HCT116 (cell line): ENCODE data around the gene EPHX1. TPM values are rescaled to one million over a fixed set of nuclear protein-coding genes. Genes with fewer than 3 reads are reported as not detected.

ENCODE experiments used
- ATAC-seq: fragments of 200-7000 bp; cut with Tn5 transposase; 2 replicates; pipeline ENCODE4 v1.9.1; 2020; ENCODE audit warnings: mild to moderate bottlenecking, moderate library complexity
- BruUV-seq: library from RNA; stranded (reverse); fragments of 400-500 nt; replicated peaks from 2 replicates; lab custom pipeline; 2021; lab: Mats Ljungman, UMichigan
- CTCF ChIA-PET: fragments of 300-600 bp; sonication (Branson Sonifier 250); formaldehyde crosslinking; loops from one replicate; lab custom pipeline; 2021; ENCODE audit warnings: antibody characterized with exemption; lab: Charles Lee
- POLR2A ChIA-PET: fragments of 300-600, 350-600 bp; sonication (Branson Sonifier 250); formaldehyde crosslinking; loops from one replicate; lab custom pipeline; 2021; ENCODE audit warnings: antibody characterized with exemption; lab: Charles Lee
- RAD21 ChIA-PET, 2 experiments: fragments of 300-600 bp; sonication (Branson Sonifier 250); formaldehyde crosslinking; loops; one replicate each; lab custom pipeline; 2023; ENCODE audit warnings: low total read pairs in 2 of 2; ENCODE audit not compliant: uncharacterized antibody in 2 of 2, unreplicated experiment in 2 of 2, low non-redundant PET in 1 of 2; lab: Charles Lee
- DNase-seq: peaks from one replicate; pipeline ENCODE4 v3.0.0-alpha.2; 2010; ENCODE audit warnings: low read depth, low spot score
- H2AFZ ChIP-seq: fragments of 200-600 bp; shearing (Covaris generic), sonication (generic); 2 replicates; pipeline ENCODE4 v1.6.1; 2017; ENCODE audit warnings: low read depth, mixed run types, mixed read lengths, antibody characterized with exemption, low read length; ENCODE audit not compliant: poor library complexity, severe bottlenecking
- H3K27ac ChIP-seq: 2 replicates; pipeline ENCODE4 v1.5.1; 2012; ENCODE audit warnings: low read depth, low read length
- H3K27me3 ChIP-seq: fragments of 200-600 bp; sonication (generic); 2 replicates; pipeline ENCODE4 v1.6.1; 2016; ENCODE audit warnings: mixed run types, low read length, mixed read lengths; ENCODE audit not compliant: insufficient read depth
- H3K36me3 ChIP-seq, 2 experiments: fragments of 200-500 bp in 1 of 2; fragments of 200-600 bp in 1 of 2; sonication (Bioruptor generic) in 1 of 2; sonication (generic) in 1 of 2; 2 replicates each; pipeline versions ENCODE4 v1.5.1 to v1.6.1; 2014 to 2016; ENCODE audit warnings: low read length in 2 of 2, inconsistent platforms in 1 of 2, mixed read lengths in 1 of 2, mixed run types in 1 of 2; ENCODE audit not compliant: insufficient read depth in 2 of 2, control insufficient read depth in 1 of 2
- H3K4me1 ChIP-seq, 2 experiments: fragments of 200-600 bp in 1 of 2; sonication (generic) in 1 of 2; 2 replicates each; pipeline versions ENCODE4 v1.5.1 to v1.6.1; 2012 to 2017; ENCODE audit warnings: low read length in 2 of 2, inconsistent platforms in 1 of 2, mild to moderate bottlenecking in 1 of 2, mixed read lengths in 1 of 2, mixed run types in 1 of 2, moderate library complexity in 1 of 2; ENCODE audit not compliant: insufficient read depth in 2 of 2, control insufficient read depth in 1 of 2
- H3K4me2 ChIP-seq: fragments of 200-600 bp; sonication (generic); 2 replicates; pipeline ENCODE4 v1.6.1; 2017; ENCODE audit warnings: mixed run types, low read length, mixed read lengths
- H3K4me3 ChIP-seq, 2 experiments: fragments of 200-600 bp in 1 of 2; sonication (generic) in 1 of 2; replicated peaks in 1 of 2; 2 replicates each; pipeline ENCODE4 v1.5.1; 2011 to 2016; ENCODE audit warnings: low read length in 2 of 2, control low read depth in 1 of 2, low read depth in 1 of 2, mild to moderate bottlenecking in 1 of 2, mixed read lengths in 1 of 2, mixed run types in 1 of 2
- H3K79me2 ChIP-seq: fragments of 200-600 bp; sonication (generic); 2 replicates; pipeline ENCODE4 v1.6.1; 2017; ENCODE audit warnings: mild to moderate bottlenecking, mixed run types, low read length, moderate library complexity, mixed read lengths; ENCODE audit not compliant: insufficient read depth
- H3K9ac ChIP-seq: fragments of 200-600 bp; sonication (generic); 2 replicates; pipeline ENCODE4 v1.6.1; 2016; ENCODE audit warnings: low read length, mixed read lengths
- H3K9me2 ChIP-seq: fragments of 200-600 bp; sonication (generic), shearing (Covaris generic); 2 replicates; pipeline ENCODE4 v1.6.1; 2017; ENCODE audit warnings: mixed run types, mild to moderate bottlenecking, moderate library complexity; ENCODE audit not compliant: insufficient read depth
- H3K9me3 ChIP-seq, 2 experiments: fragments of 200-500 bp in 1 of 2; fragments of 200-600 bp in 1 of 2; sonication (Bioruptor generic) in 1 of 2; sonication (generic) in 1 of 2; 2 replicates each; pipeline ENCODE4 v1.6.1; 2014 to 2017; ENCODE audit warnings: low read length in 2 of 2, mixed read lengths in 2 of 2, inconsistent platforms in 1 of 2, low read depth in 1 of 2, mild to moderate bottlenecking in 1 of 2, mixed run types in 1 of 2, moderate library complexity in 1 of 2; ENCODE audit not compliant: control insufficient read depth in 1 of 2, insufficient read depth in 1 of 2
- H4K20me1 ChIP-seq: fragments of 200-600 bp; sonication (generic), shearing (Covaris generic); 2 replicates; pipeline ENCODE4 v1.6.1; 2017; ENCODE audit warnings: mixed run types, mild to moderate bottlenecking, moderate library complexity; ENCODE audit not compliant: insufficient read depth
- EGR1 ChIP-seq: IDR thresholded peaks from 2 replicates; pipeline ENCODE4 v1.6.1; 2012; ENCODE audit warnings: low read depth
- SIN3A ChIP-seq: IDR thresholded peaks from 2 replicates; pipeline ENCODE4 v1.6.1; 2012; ENCODE audit warnings: low read depth
- SP1 ChIP-seq: IDR thresholded peaks from 2 replicates; pipeline ENCODE4 v1.6.1; 2012; ENCODE audit warnings: low read depth
- SRF ChIP-seq: IDR thresholded peaks from 2 replicates; pipeline ENCODE4 v1.6.1; 2012; ENCODE audit warnings: low read depth
- TCF7L2 ChIP-seq: IDR thresholded peaks from 2 replicates; pipeline ENCODE4 v1.7.0; 2011; ENCODE audit warnings: borderline replicate concordance, inconsistent platforms; ENCODE audit not compliant: insufficient read depth, insufficient read length; ENCODE audit errors: extremely low read depth
- intact Hi-C: fragments of 100-400 bp; cut with micrococcal nuclease; formaldehyde crosslinking; loops from 2 replicates; pipeline ENCODE4 v1.10.0; 2022
- total RNA-seq: library from RNA; stranded (reverse); gene quantifications from one replicate; pipeline ENCODE4 v1.2.1, GENCODE V29; 2021; ENCODE audit not compliant: unreplicated experiment
- TF ChIP-seq, protein P1 (sequence below): IDR thresholded peaks from 2 replicates; pipeline ENCODE4 v1.6.1; 2012
- TF ChIP-seq, protein P2 (sequence below): IDR thresholded peaks from 2 replicates; pipeline ENCODE4 v1.6.1; 2012; ENCODE audit warnings: low read depth

The EPHX1 gene
- total RNA-seq, 1 experiment from 2014 or later: 44.6 TPM

DNA sequence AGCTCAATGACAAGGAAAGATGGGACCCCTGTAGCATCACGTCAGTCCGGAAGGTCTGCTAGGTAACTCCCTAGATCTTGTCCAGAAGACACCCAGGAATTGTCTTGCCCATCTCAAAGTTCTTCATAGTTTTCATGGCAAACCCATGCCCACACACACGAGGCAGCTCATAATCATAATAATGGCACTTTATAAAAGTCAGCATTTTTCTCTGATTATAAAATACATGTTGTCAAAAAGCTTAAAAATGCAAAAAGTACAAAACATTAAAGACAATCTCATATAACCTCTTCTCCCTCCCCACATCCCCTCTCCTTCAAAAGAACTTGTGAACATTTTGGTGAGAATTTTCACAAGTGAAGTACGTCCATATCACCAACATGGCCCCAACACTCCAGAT, 30.8 kb downstream of the EPHX1 start:
- Histone ChIP-seq H3K36me3 (peaks cover 0 to 4% of the 10 kb centered on the region in 2 experiments; a peak in 1 of 4 replicates), H3K4me3 (no peak overlapping the region), H3K9me2 (no peaks in the 10 kb centered on the region), H3K9me3 (no peaks in the 10 kb centered on the region), H3K4me2 (no peak overlapping the region), H3K27me3 (no peaks in the 10 kb centered on the region), H3K4me1 (0 out of 4 replicates have a peak, but pooled peaks cover 0 to 3% of the 10 kb centered on the region in 2 experiments), H3K9ac (no peak overlapping the region), H2AFZ (no peak overlapping the region), H3K27ac (no peak overlapping the region), H4K20me1 (no peaks in the 10 kb centered on the region), H3K79me2 (no peaks in the 10 kb centered on the region)
- DNase-seq: no peak
- TF ChIP-seq, protein P1, sequence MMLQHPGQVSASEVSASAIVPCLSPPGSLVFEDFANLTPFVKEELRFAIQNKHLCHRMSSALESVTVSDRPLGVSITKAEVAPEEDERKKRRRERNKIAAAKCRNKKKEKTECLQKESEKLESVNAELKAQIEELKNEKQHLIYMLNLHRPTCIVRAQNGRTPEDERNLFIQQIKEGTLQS: no peak
- TF ChIP-seq SIN3A: no peak
- TF ChIP-seq EGR1: no peak
- no peak for TF ChIP-seq SRF
- TF ChIP-seq, protein P2, sequence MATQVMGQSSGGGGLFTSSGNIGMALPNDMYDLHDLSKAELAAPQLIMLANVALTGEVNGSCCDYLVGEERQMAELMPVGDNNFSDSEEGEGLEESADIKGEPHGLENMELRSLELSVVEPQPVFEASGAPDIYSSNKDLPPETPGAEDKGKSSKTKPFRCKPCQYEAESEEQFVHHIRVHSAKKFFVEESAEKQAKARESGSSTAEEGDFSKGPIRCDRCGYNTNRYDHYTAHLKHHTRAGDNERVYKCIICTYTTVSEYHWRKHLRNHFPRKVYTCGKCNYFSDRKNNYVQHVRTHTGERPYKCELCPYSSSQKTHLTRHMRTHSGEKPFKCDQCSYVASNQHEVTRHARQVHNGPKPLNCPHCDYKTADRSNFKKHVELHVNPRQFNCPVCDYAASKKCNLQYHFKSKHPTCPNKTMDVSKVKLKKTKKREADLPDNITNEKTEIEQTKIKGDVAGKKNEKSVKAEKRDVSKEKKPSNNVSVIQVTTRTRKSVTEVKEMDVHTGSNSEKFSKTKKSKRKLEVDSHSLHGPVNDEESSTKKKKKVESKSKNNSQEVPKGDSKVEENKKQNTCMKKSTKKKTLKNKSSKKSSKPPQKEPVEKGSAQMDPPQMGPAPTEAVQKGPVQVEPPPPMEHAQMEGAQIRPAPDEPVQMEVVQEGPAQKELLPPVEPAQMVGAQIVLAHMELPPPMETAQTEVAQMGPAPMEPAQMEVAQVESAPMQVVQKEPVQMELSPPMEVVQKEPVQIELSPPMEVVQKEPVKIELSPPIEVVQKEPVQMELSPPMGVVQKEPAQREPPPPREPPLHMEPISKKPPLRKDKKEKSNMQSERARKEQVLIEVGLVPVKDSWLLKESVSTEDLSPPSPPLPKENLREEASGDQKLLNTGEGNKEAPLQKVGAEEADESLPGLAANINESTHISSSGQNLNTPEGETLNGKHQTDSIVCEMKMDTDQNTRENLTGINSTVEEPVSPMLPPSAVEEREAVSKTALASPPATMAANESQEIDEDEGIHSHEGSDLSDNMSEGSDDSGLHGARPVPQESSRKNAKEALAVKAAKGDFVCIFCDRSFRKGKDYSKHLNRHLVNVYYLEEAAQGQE: no peak
- TF ChIP-seq TCF7L2: no peak
- no peak for TF ChIP-seq SP1
- ChIA-PET POLR2A (no interaction called here), RAD21 (no interaction called here), CTCF (no interaction called here)
- no TSS peak for BruUV-seq
- ATAC-seq: no peak
- intact Hi-C loops: loop anchor here (10.0 kb wide), 1 partner anchor 286 kb away; no protein-coding TSS in a partner anchor
